Measurements from ENCODE around the gene WDFY3.

The WDFY3 gene

DNA sequence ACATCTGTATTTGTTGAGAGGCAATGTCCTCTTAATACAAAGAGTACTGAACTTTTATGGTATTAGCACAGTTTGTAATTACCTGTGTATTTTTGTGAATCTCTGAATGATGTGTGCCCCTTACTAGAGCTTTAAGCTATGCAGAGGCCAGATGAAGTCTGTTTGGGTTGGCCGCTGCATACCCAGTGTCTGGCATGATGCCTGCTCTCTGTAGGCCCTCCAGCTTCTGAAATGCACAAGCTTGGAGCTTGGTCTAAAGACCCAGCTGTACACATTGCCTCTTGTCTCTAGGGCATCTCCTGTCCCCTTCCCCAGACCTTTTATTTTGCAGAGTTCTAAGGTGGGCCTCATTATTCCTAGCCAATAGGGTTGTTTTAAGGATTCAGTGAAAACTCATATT is 315.0 kb downstream of the WDFY3 start:
- no peak for TF ChIP-seq PPARA (CRISPR knock-in tag; IDR thresholded peaks at IDR 0.05; ENCODE audit: borderline replicate concordance)
- TF ChIP-seq ISL1 (CRISPR knock-in tag; IDR thresholded peaks at IDR 0.05) = no peak
- no peak for TF ChIP-seq OSR1 (CRISPR knock-in tag; IDR thresholded peaks at IDR 0.05)
- TF ChIP-seq SNAI2 (CRISPR knock-in tag; IDR thresholded peaks at IDR 0.05) = no peak
- TF ChIP-seq PATZ1 (CRISPR knock-in tag; IDR thresholded peaks at IDR 0.05; ENCODE audit: borderline replicate concordance) = no peak
- TF ChIP-seq TOX (CRISPR knock-in tag; IDR thresholded peaks at IDR 0.05; ENCODE audit: borderline replicate concordance) = no peak
- TF ChIP-seq ESRRG (CRISPR knock-in tag; IDR thresholded peaks at IDR 0.05) = no peak
- TF ChIP-seq ZFP3 (CRISPR knock-in tag; IDR thresholded peaks at IDR 0.05) = no peak
- no peak for TF ChIP-seq CSRNP3 (CRISPR knock-in tag; IDR thresholded peaks at IDR 0.05)
- no peak for TF ChIP-seq TCF4 (CRISPR knock-in tag; IDR thresholded peaks at IDR 0.05; ENCODE audit: borderline replicate concordance)
- TF ChIP-seq BACH2 (CRISPR knock-in tag; IDR thresholded peaks at IDR 0.05; ENCODE audit: borderline replicate concordance) = no peak
- TF ChIP-seq ZNF70 (CRISPR knock-in tag; IDR thresholded peaks at IDR 0.05) = no peak
- no peak for TF ChIP-seq ZNF565 (CRISPR knock-in tag; conservative IDR thresholded peaks at IDR 0.05; ENCODE audit: low read depth)
- no peak for TF ChIP-seq ZC3H10 (CRISPR knock-in tag; IDR thresholded peaks at IDR 0.05)
- no peak for TF ChIP-seq ZFP30 (CRISPR knock-in tag; IDR thresholded peaks at IDR 0.05)
- no peak for TF ChIP-seq RARB (CRISPR knock-in tag; IDR thresholded peaks at IDR 0.05)
- TF ChIP-seq GLIS3 (CRISPR knock-in tag; IDR thresholded peaks at IDR 0.05) = no peak
- TF ChIP-seq, protein P1, sequence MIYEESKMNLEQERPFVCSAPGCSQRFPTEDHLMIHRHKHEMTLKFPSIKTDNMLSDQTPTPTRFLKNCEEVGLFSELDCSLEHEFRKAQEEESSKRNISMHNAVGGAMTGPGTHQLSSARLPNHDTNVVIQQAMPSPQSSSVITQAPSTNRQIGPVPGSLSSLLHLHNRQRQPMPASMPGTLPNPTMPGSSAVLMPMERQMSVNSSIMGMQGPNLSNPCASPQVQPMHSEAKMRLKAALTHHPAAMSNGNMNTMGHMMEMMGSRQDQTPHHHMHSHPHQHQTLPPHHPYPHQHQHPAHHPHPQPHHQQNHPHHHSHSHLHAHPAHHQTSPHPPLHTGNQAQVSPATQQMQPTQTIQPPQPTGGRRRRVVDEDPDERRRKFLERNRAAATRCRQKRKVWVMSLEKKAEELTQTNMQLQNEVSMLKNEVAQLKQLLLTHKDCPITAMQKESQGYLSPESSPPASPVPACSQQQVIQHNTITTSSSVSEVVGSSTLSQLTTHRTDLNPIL (CRISPR knock-in tag; IDR thresholded peaks at IDR 0.05; ENCODE audit: low read depth) = no peak
- no peak for ATAC-seq

- no peak for ATAC-seq
- TF ChIP-seq ZC3H10 (CRISPR knock-in tag; IDR thresholded peaks at IDR 0.05) = no peak
- no peak for TF ChIP-seq GLIS3 (CRISPR knock-in tag; IDR thresholded peaks at IDR 0.05)
- TF ChIP-seq SNAI2 (CRISPR knock-in tag; IDR thresholded peaks at IDR 0.05) = no peak
- TF ChIP-seq PATZ1 (CRISPR knock-in tag; IDR thresholded peaks at IDR 0.05; ENCODE audit: borderline replicate concordance) = no peak
- TF ChIP-seq POU6F1 (CRISPR knock-in tag; IDR thresholded peaks at IDR 0.05; ENCODE audit: borderline replicate concordance, low read depth) = no peak
- TF ChIP-seq ESRRG (CRISPR knock-in tag; IDR thresholded peaks at IDR 0.05) = no peak
- no peak for TF ChIP-seq OSR1 (CRISPR knock-in tag; IDR thresholded peaks at IDR 0.05)
- TF ChIP-seq ZNF565 (CRISPR knock-in tag; conservative IDR thresholded peaks at IDR 0.05; ENCODE audit: low read depth) = no peak
- no peak for TF ChIP-seq ZNF70 (CRISPR knock-in tag; IDR thresholded peaks at IDR 0.05)
- TF ChIP-seq CSDC2 (CRISPR knock-in tag; IDR thresholded peaks at IDR 0.05) = no peak
- TF ChIP-seq ARNTL (CRISPR knock-in tag; IDR thresholded peaks at IDR 0.05; ENCODE audit: borderline replicate concordance, low read depth) = no peak
- no peak for TF ChIP-seq ZFP3 (CRISPR knock-in tag; IDR thresholded peaks at IDR 0.05)
Observed at GRCh38 chr4:84648863-84649647, 317.4 kb downstream of the WDFY3 start.

GRCh38 chr4:84648178-84648577 is 318.3 kb downstream of the WDFY3 start:
- ATAC-seq = no peak
- TF ChIP-seq ZC3H10 (CRISPR knock-in tag; IDR thresholded peaks at IDR 0.05) (no peak), ZNF565 (CRISPR knock-in tag; conservative IDR thresholded peaks at IDR 0.05; ENCODE audit: low read depth) (no peak), GLIS3 (CRISPR knock-in tag; IDR thresholded peaks at IDR 0.05) (no peak), RARB (CRISPR knock-in tag; IDR thresholded peaks at IDR 0.05) (no peak), TOX (CRISPR knock-in tag; IDR thresholded peaks at IDR 0.05; ENCODE audit: borderline replicate concordance) (no peak), PATZ1 (CRISPR knock-in tag; IDR thresholded peaks at IDR 0.05; ENCODE audit: borderline replicate concordance) (no peak), SNAI2 (CRISPR knock-in tag; IDR thresholded peaks at IDR 0.05) (no peak), CSRNP3 (CRISPR knock-in tag; IDR thresholded peaks at IDR 0.05) (no peak), POU6F1 (CRISPR knock-in tag; IDR thresholded peaks at IDR 0.05; ENCODE audit: borderline replicate concordance, low read depth) (no peak), ARNTL (CRISPR knock-in tag; IDR thresholded peaks at IDR 0.05; ENCODE audit: borderline replicate concordance, low read depth) (no peak), OSR1 (CRISPR knock-in tag; IDR thresholded peaks at IDR 0.05) (no peak)

Measured in SK-N-SH treated with all-trans-retinoic acid at 6 μM for 48 hours (cell line).